GM19240 (cell line): Measurements from ENCODE around the gene TXNDC2.

Source experiments
- DNase-seq: peaks from one replicate; pipeline ENCODE4 v3.0.0; 2011; ENCODE audit warnings: low spot score; ENCODE audit not compliant: insufficient read length

Gene TXNDC2

DNA sequence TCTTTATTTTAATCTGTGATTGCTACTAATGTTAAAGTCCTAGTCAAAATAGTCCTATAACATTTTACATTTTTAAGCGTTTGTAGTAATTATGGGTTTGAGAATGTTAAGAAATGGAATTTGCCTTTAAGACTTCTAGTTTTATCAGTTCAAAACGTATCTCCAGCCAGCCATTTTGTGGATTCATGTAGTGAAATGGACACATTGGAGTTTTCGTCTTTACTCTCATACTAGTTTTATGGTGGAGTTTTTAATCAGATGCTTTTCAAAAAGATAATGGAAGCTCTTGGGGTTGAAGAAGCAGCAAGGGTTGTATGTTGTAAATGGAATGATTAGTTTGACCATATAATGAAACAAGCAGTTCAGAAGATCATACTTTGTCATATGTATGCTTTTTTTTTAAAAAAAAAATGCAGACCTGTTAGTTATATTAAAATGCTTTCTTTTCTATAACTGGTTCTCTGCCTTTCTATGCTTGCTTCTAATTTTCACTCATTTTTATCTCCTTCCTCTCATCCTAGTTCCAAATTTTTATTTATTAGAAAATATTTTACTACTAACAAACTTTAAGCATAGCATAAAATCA is 44.6 kb downstream of the TXNDC2 start:
- no peak for DNase-seq

DNA sequence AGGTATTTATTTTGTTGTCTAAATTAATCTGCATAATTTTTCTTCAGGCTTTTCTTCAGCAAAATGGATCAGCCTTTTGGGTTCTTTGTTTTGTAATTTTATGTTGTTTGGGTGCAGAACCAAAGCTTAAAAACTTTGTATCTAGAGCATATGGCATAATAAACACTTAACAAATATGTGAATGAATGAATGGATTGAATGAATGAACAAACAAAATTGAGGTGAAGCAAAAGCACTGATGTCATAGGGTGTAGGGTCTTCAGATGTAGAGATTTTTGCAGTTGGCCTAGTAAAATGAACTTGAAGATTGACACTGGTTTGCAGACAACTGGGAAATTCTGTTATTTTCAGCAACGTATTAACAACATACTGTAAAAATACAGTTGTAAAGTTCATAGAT is 45.4 kb downstream of the TXNDC2 start:
- no peak for DNase-seq

GRCh38 chr18:9931678-9932077 is 45.9 kb downstream of the TXNDC2 start:
- no peak for DNase-seq

GRCh38 chr18:9933865-9934264 is 48.1 kb downstream of the TXNDC2 start:
- no peak for DNase-seq

DNA sequence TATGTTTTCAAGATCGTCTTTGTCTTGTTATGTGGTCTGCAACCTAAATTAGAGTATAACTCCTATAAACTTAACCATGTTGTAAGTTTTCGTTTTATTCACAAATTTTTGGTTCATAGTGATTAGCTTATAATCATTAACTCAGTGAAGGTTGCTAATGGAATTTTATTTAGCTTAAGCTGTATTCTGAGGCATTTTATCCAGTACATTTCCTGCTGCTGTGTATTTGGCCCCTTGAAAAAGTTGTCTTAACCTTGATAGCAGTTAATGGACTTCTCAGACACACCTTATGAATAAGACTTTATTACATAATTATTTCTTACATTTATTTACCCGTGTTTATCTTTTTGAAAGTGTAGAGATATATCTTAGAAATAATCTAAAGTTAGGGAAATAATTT is 48.5 kb downstream of the TXNDC2 start:
- DNase-seq, result no peak
